ENCODE data around the gene ARAP2.

DNA sequence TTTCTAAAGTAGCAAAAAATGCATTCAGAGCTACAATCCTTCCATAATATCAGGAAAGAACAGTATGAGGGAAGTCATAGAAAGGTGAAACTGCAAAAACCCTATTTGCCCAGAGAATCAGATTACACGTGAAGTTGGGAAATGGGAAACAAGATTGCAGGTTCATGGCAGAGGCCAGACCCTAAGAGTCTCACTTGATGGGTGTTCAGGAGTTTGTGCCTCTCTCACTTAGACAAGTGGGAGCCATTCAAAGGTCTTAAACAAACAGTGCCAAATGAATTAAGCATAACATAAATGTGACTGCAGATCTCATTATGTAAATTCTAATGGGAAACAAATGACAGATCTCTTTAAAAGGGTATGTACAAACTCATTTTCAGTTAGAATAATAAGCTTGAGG is 91.6 kb downstream of the ARAP2 start:
- TF ChIP-seq ZNF766 (CRISPR knock-in tag; IDR thresholded peaks at IDR 0.05; ENCODE audit: borderline replicate concordance) (no peak), GABPB1 (CRISPR knock-in tag; IDR thresholded peaks at IDR 0.05) (no peak), PHF8 (CRISPR knock-in tag; IDR thresholded peaks at IDR 0.05) (no peak), CTCF (CRISPR knock-in tag; IDR thresholded peaks at IDR 0.05) (no peak), POLR2AphosphoS5 (IDR thresholded peaks at IDR 0.05; ENCODE audit: low read depth, low read length) (no peak), SRF (IDR thresholded peaks at IDR 0.05; ENCODE audit: low read depth, low read length) (no peak), POLR2A (IDR thresholded peaks at IDR 0.05; ENCODE audit: insufficient read depth in 1 of 2, low read depth in 2 of 2, low read length in 2 of 2) (no peak), ERF (CRISPR knock-in tag; IDR thresholded peaks at IDR 0.05) (no peak), KDM1A (CRISPR knock-in tag; IDR thresholded peaks at IDR 0.05) (no peak), HMG20A (CRISPR knock-in tag; IDR thresholded peaks at IDR 0.05; ENCODE audit: borderline replicate concordance) (no peak), ZFX (CRISPR knock-in tag; IDR thresholded peaks at IDR 0.05; ENCODE audit: low read depth) (no peak), TCF7 (IDR thresholded peaks at IDR 0.05; ENCODE audit: low read depth) (no peak), HMG20B (CRISPR knock-in tag; conservative IDR thresholded peaks at IDR 0.05) (no peak)
